Endothelial cell of umbilical vein (primary cell): Measurements from ENCODE around the gene DUT. TPM values are rescaled to one million over a fixed set of nuclear protein-coding genes. Genes with fewer than 3 reads are reported as not detected.
A peak's percentile ranks its signal among the peaks of the same experiment; 100 is the strongest.

Experiments
- BruUV-seq: library from RNA; stranded (reverse); fragments of 400-500 nt; replicated peaks from 2 replicates; lab custom pipeline; 2021; lab: Mats Ljungman, UMichigan
- CTCF ChIA-PET: fragments of 300-600, 350-600 bp; sonication (Branson Sonifier 250); formaldehyde crosslinking; loops from one replicate; lab custom pipeline; 2021; ENCODE audit warnings: antibody characterized with exemption, inconsistent platforms; lab: Charles Lee
- POLR2A ChIA-PET: fragments of 300-600, 350-600 bp; sonication (Branson Sonifier 250); formaldehyde crosslinking; loops from one replicate; lab custom pipeline; 2021; ENCODE audit warnings: antibody characterized with exemption, inconsistent platforms; lab: Charles Lee
- DNase-seq: peaks from one replicate; pipeline ENCODE4 v3.0.0-alpha.2; 2011; ENCODE audit warnings: low read depth, low spot score
- FAIRE-seq: peaks from 2 replicates; lab custom pipeline; 2011; peaks lifted over from hg19 to GRCh38; lab: Jason Lieb, UNC
- H2AFZ ChIP-seq: 2 replicates; pipeline ENCODE4 v1.6.0; 2012; ENCODE audit warnings: low read depth, low read length, control low read depth, inconsistent platforms
- H3K27ac ChIP-seq: 2 replicates; pipeline ENCODE4 v1.5.1; 2011; ENCODE audit warnings: low read depth, mild to moderate bottlenecking, control low read depth, low read length, moderate library complexity; ENCODE audit not compliant: insufficient read depth
- H3K27me3 ChIP-seq, 2 experiments: 2 replicates each; pipeline versions ENCODE4 v1.6.0 to v1.6.1; 2011; ENCODE audit warnings: low read length in 2 of 2, mixed read lengths in 1 of 2; ENCODE audit not compliant: control insufficient read depth in 2 of 2, insufficient read depth in 2 of 2
- H3K36me3 ChIP-seq, 2 experiments: 2 replicates in 1 of 2; 3 replicates in 1 of 2; pipeline ENCODE4 v1.5.1; 2011; ENCODE audit warnings: low read length in 2 of 2, mild to moderate bottlenecking in 1 of 2, moderate library complexity in 1 of 2; ENCODE audit not compliant: control insufficient read depth in 2 of 2, insufficient read depth in 2 of 2; ENCODE audit errors: extremely low read depth in 1 of 2
- H3K4me1 ChIP-seq: 3 replicates; pipeline ENCODE4 v1.5.1; 2011; ENCODE audit warnings: mild to moderate bottlenecking, low read length; ENCODE audit not compliant: control insufficient read depth, insufficient read depth; ENCODE audit errors: extremely low read depth
- H3K4me2 ChIP-seq: 2 replicates; pipeline ENCODE4 v1.6.1; 2011; ENCODE audit warnings: low read length, control low read depth, mixed read lengths; ENCODE audit not compliant: insufficient read depth
- H3K4me3 ChIP-seq, 3 experiments: fragments of 200-600 bp in 1 of 3; sonication (generic), shearing (Covaris generic) in 1 of 3; replicated peaks in 1 of 3; 2 replicates each; pipeline ENCODE4 v1.5.1; 2011 to 2016; ENCODE audit warnings: control low read depth in 3 of 3, low read length in 3 of 3, mild to moderate bottlenecking in 2 of 3, inconsistent platforms in 1 of 3, low read depth in 1 of 3, moderate library complexity in 1 of 3; ENCODE audit not compliant: insufficient read depth in 1 of 3
- H3K79me2 ChIP-seq: 2 replicates; pipeline ENCODE4 v1.6.0; 2012; ENCODE audit warnings: low read length, inconsistent platforms; ENCODE audit not compliant: control insufficient read depth, insufficient read depth
- H3K9ac ChIP-seq: replicated peaks from 2 replicates; pipeline ENCODE3; 2011; ENCODE audit warnings: low read length, control low read depth; ENCODE audit not compliant: insufficient read depth; ENCODE audit errors: extremely low read depth
- H3K9me1 ChIP-seq: replicated peaks from 3 replicates; pipeline ENCODE4 v1.6.0; 2011; ENCODE audit warnings: mild to moderate bottlenecking, low read length; ENCODE audit not compliant: control insufficient read depth, insufficient read depth; ENCODE audit errors: extremely low read depth
- H3K9me3 ChIP-seq: replicated peaks from 2 replicates; pipeline ENCODE4 v1.5.1; 2012; ENCODE audit warnings: low read length, inconsistent platforms; ENCODE audit not compliant: control insufficient read depth, insufficient read depth
- H4K20me1 ChIP-seq: replicated peaks from 2 replicates; pipeline ENCODE3; 2011; ENCODE audit warnings: mild to moderate bottlenecking, low read length; ENCODE audit not compliant: control insufficient read depth, insufficient read depth; ENCODE audit errors: extremely low read depth
- EZH2 ChIP-seq: IDR thresholded peaks from 2 replicates; pipeline ENCODE4 v1.6.1; 2012; ENCODE audit warnings: borderline replicate concordance, low read depth, mild to moderate bottlenecking, moderate library complexity, low read length, inconsistent platforms; ENCODE audit not compliant: severe bottlenecking
- FOS ChIP-seq: IDR thresholded peaks from 2 replicates; pipeline ENCODE4 v1.6.1; 2011; ENCODE audit warnings: mild to moderate bottlenecking, low read length, moderate library complexity, borderline replicate concordance; ENCODE audit not compliant: insufficient read depth
- JUN ChIP-seq: IDR thresholded peaks from 2 replicates; pipeline ENCODE4 v1.6.1; 2011; ENCODE audit warnings: borderline replicate concordance, low read depth; ENCODE audit not compliant: insufficient read length, insufficient read depth
- MYC ChIP-seq: IDR thresholded peaks from one replicate; pipeline ENCODE4 v1.6.1; 2011; ENCODE audit warnings: mild to moderate bottlenecking, low read depth, low read length
- dilution Hi-C: fragments of 300-500 bp; cut with MboI; formaldehyde crosslinking; loops from one replicate; pipeline ENCODE4 v1.15.0; 2019; ENCODE audit warnings: low sequenced_read_pairs; ENCODE audit not compliant: extremely low pct_ligation_motif_present
- intact Hi-C: fragments of 100-400 bp; cut with micrococcal nuclease; formaldehyde crosslinking; loops from one replicate; pipeline ENCODE4 v1.10.0; 2022
- polyA plus RNA-seq, 4 experiments: library from polyadenylated mRNA; depleted of rRNA in 3 of 4; stranded (reverse) in 3 of 4; unstranded in 1 of 4; fragments of >200 nt; gene quantifications; 2 replicates each; pipeline versions ENCODE4 v1.2.1 to v1.2.3, GENCODE V29; 2011 to 2012; ENCODE audit warnings: missing spikeins in 1 of 4
- total RNA-seq: library from RNA; stranded (reverse); gene quantifications from 2 replicates; pipeline ENCODE4 v1.2.3, GENCODE V29; 2021

The DUT gene
- total and polyA plus RNA-seq, 2 donors (not counting 3 experiments of a cell fraction or from before 2014, with no cell fraction given), result 59.9 to 135 TPM

- H3K9ac ChIP-seq, result no peak overlapping the region
- H2AFZ ChIP-seq, result no peak overlapping the region
- H3K4me1 ChIP-seq, result peaks cover 31% of the 10 kb centered on the region
- BruUV-seq, result no TSS peak
- no peaks in the 10 kb centered on the region for H3K27me3 ChIP-seq
- ChIA-PET CTCF (interaction anchor here (1.2 to 2.2 kb wide), 3 partner anchors 10 to 25 kb away, joined by 3 to 11 read pairs (median 3); no protein-coding TSS in a partner anchor), POLR2A (no interaction called here)
- TF ChIP-seq FOS, result peak; percentile 23
- TF ChIP-seq MYC, result no peak
- TF ChIP-seq JUN, result no peak
- H3K4me2 ChIP-seq, result no peak overlapping the region
- intact Hi-C loops, result no loop called here
- DNase-seq, result no peak
- no peaks in the 10 kb centered on the region for H3K79me2 ChIP-seq
- no peaks in the 10 kb centered on the region for H3K9me1 ChIP-seq
- H3K36me3 ChIP-seq, result no peaks in the 10 kb centered on the region
- no peak overlapping the region for H3K27ac ChIP-seq
- FAIRE-seq, result no peak
- no peak overlapping the region for H3K4me3 ChIP-seq
- H3K9me3 ChIP-seq, result no peaks in the 10 kb centered on the region
- dilution Hi-C loops, result no loop called here
- no peaks in the 10 kb centered on the region for H4K20me1 ChIP-seq
Measured at GRCh38 chr15:48384616-48385015, 53.4 kb downstream of the DUT start.

GRCh38 chr15:48385031-48385830 lies 54.0 kb downstream of the DUT start:
- Histone ChIP-seq H3K79me2 (no peaks in the 10 kb centered on the region), H3K4me2 (no peak overlapping the region), H3K9ac (no peak overlapping the region), H3K9me1 (no peaks in the 10 kb centered on the region), H3K4me1 (peaks cover 35% of the 10 kb centered on the region), H3K27me3 (no peaks in the 10 kb centered on the region), H4K20me1 (no peaks in the 10 kb centered on the region), H3K9me3 (no peaks in the 10 kb centered on the region), H3K27ac (no peak overlapping the region), H3K4me3 (no peak overlapping the region), H3K36me3 (no peaks in the 10 kb centered on the region), H2AFZ (no peak overlapping the region)
- DNase-seq (peak; percentile 93), FAIRE-seq (peak; percentile 75)
- ChIA-PET POLR2A (interaction anchor here (0.6 kb wide), 1 partner anchor 37 kb away, joined by 3 read pairs; no protein-coding TSS in a partner anchor), CTCF (interaction anchor here (1.2 to 2.2 kb wide), 3 partner anchors 11 to 25 kb away, joined by 3 to 11 read pairs (median 3); no protein-coding TSS in a partner anchor)
- intact Hi-C loops (no loop called here), dilution Hi-C loops (no loop called here)
- TF ChIP-seq JUN (peak; percentile 58), FOS (peak; percentile 84), EZH2 (no peak)
- no TSS peak for BruUV-seq
